Erythroblast (primary cell): ENCODE measurements around the gene OR6N2.

Source experiments
- GATA1 ChIP-seq: IDR thresholded peaks from 2 replicates; pipeline ENCODE4 v1.6.1; 2011; ENCODE audit warnings: low read depth, mild to moderate bottlenecking, control low read depth, low read length, moderate library complexity
- POLR2A ChIP-seq: IDR thresholded peaks from 2 replicates; pipeline ENCODE4 v1.6.1; 2011; ENCODE audit warnings: mild to moderate bottlenecking, low read length

DNA sequence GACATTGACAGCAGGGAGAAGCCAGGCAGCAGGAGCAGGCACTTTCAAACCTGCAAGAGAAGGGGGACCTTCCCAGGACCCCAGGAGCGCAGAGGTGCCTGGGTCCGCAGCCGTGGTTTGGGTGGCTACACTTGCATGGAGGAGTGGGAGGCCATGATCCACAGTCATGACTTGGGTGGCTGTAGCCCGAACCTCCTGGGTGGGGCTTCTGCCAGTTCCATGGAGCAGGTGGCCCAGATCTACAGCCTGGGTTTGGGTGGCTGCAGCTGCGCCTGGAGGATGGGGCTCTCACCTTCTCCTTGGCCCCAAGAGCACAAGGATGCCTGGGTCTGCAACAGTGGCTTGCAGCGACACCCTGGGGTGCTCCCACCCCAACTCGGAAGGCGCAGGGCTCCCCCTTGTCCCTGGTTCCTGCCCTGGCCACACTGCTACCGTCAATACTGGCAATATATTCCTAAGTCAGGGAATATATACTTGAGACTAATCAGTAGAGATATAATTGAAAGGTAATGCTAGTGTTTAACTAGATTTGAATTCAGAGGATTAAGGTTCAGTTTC is 28.8 kb downstream of the OR6N2 start:
- no peak for TF ChIP-seq POLR2A
- TF ChIP-seq GATA1: no peak
